GM12878 (cell line): Measurements from ENCODE around the gene KDM5C.

ENCODE experiments used
- ATF3 ChIP-seq: IDR thresholded peaks from 2 replicates; pipeline ENCODE4 v1.6.1; 2011; ENCODE audit warnings: low read depth, mild to moderate bottlenecking, low read length, moderate library complexity, borderline replicate concordance; ENCODE audit errors: extremely low read depth
- ATF7 ChIP-seq: fragments of 450-650 bp; IDR thresholded peaks from 2 replicates; pipeline ENCODE4 v1.6.1; 2016; ENCODE audit warnings: low read depth, mild to moderate bottlenecking
- CHD1 ChIP-seq: IDR thresholded peaks from 2 replicates; pipeline ENCODE4 v1.6.1; 2012; ENCODE audit warnings: low read depth, low read length, improper control_type of control experiment
- HDGF ChIP-seq: fragments of 450-650 bp; IDR thresholded peaks from 2 replicates; pipeline ENCODE4 v1.6.1; 2016; ENCODE audit warnings: antibody characterized with exemption
- KDM1A ChIP-seq: fragments of 200-600 bp; sonication (generic); IDR thresholded peaks from 2 replicates; pipeline ENCODE4 v1.6.1; 2016; ENCODE audit warnings: borderline replicate concordance
- NFYA ChIP-seq: IDR thresholded peaks from 2 replicates; pipeline ENCODE4 v1.6.1; 2011; ENCODE audit warnings: low read depth, mild to moderate bottlenecking, low read length, improper control_type of control experiment, borderline replicate concordance
- POLR2A ChIP-seq: IDR thresholded peaks from 2 replicates; pipeline ENCODE4 v1.6.1; 2011; ENCODE audit warnings: low read depth, mild to moderate bottlenecking, low read length
- POU2F2 ChIP-seq: IDR thresholded peaks from 3 replicates; pipeline ENCODE4 v1.6.1; 2011; ENCODE audit warnings: low read depth, mild to moderate bottlenecking, low read length, borderline replicate concordance
- PRDM15 ChIP-seq: fragments of 450-650 bp; formaldehyde crosslinking; IDR thresholded peaks from 2 replicates; pipeline ENCODE4 v1.4.0; 2020; ENCODE audit warnings: mild to moderate bottlenecking, moderate library complexity
- RCOR1 ChIP-seq: conservative IDR thresholded peaks from 2 replicates; pipeline ENCODE4 v1.6.1; 2012; ENCODE audit warnings: low read depth, low read length, improper control_type of control experiment
- SMAD1 ChIP-seq: fragments of 450-650 bp; IDR thresholded peaks from 2 replicates; pipeline ENCODE4 v1.6.1; 2018; ENCODE audit warnings: mild to moderate bottlenecking, low read depth; ENCODE audit not compliant: partially characterized antibody
- YY1 ChIP-seq: IDR thresholded peaks from 2 replicates; pipeline ENCODE4 v1.6.1; 2011; ENCODE audit warnings: low read depth, mild to moderate bottlenecking, low read length
- ZNF274 ChIP-seq: IDR thresholded peaks from one replicate; pipeline ENCODE4 v1.8.0; 2011; ENCODE audit not compliant: insufficient read length, insufficient read depth
- ZNF384 ChIP-seq: IDR thresholded peaks from 2 replicates; pipeline ENCODE4 v1.6.1; 2012; ENCODE audit warnings: low read depth, mild to moderate bottlenecking, low read length, improper control_type of control experiment, borderline replicate concordance

GRCh38 chrX:53261355-53261972 lies 36.5 kb upstream of the KDM5C start:
- TF ChIP-seq RCOR1, result no peak
- TF ChIP-seq CHD1, result no peak
- no peak for TF ChIP-seq ATF3
- TF ChIP-seq KDM1A, result no peak
- no peak for TF ChIP-seq NFYA
- TF ChIP-seq POU2F2, result no peak
- TF ChIP-seq ATF7, result no peak
- no peak for TF ChIP-seq PRDM15 (CRISPR knock-in tag)
- TF ChIP-seq HDGF, result no peak
- TF ChIP-seq ZNF384, result no peak
- no peak for TF ChIP-seq SMAD1
- no peak for TF ChIP-seq ZNF274
- no peak for TF ChIP-seq YY1
- TF ChIP-seq POLR2A, result no peak
